ENCODE measurements around the gene PLBD1.

PLBD1 gene

GRCh38 chr12:14514154-14514842 lies 53.4 kb downstream of the PLBD1 start:
- H3K4me3 ChIP-seq (ENCODE audit: low read length) = no peak overlapping the region
- DNase-seq (ENCODE audit: low read depth, low spot score) = no peak

- H3K4me3 ChIP-seq (ENCODE audit: low read length) = no peak overlapping the region
- no peak for DNase-seq (ENCODE audit: low read depth, low spot score)
Observed at GRCh38 chr12:14510574-14510973, 57.1 kb downstream of the PLBD1 start.

- no peak for DNase-seq (ENCODE audit: low read depth, low spot score)
- H3K4me3 ChIP-seq (ENCODE audit: low read length) = no peak overlapping the region
Observed at GRCh38 chr12:14505626-14506596, 61.8 kb downstream of the PLBD1 start.

GRCh38 chr12:14495326-14495725 lies 72.4 kb downstream of the PLBD1 start:
- no peak for DNase-seq (ENCODE audit: low read depth, low spot score)
- no peak overlapping the region for H3K4me3 ChIP-seq (ENCODE audit: low read length)

- DNase-seq (ENCODE audit: low read depth, low spot score) = no peak
- H3K4me3 ChIP-seq (ENCODE audit: low read length) = no peak overlapping the region
Observed at GRCh38 chr12:14482886-14483285, 84.8 kb downstream of the PLBD1 start.

GRCh38 chr12:14482361-14482760 lies 85.3 kb downstream of the PLBD1 start:
- no peak for DNase-seq (ENCODE audit: low read depth, low spot score)
- no peak overlapping the region for H3K4me3 ChIP-seq (ENCODE audit: low read length)

- H3K4me3 ChIP-seq (ENCODE audit: low read length) = no peak overlapping the region
- DNase-seq (ENCODE audit: low read depth, low spot score) = no peak
Observed at GRCh38 chr12:14481201-14481600, 86.5 kb downstream of the PLBD1 start.

GRCh38 chr12:14479004-14479403 lies 88.7 kb downstream of the PLBD1 start:
- no peak overlapping the region for H3K4me3 ChIP-seq (ENCODE audit: low read length)
- no peak for DNase-seq (ENCODE audit: low read depth, low spot score)

GRCh38 chr12:14473707-14474287 lies 93.9 kb downstream of the PLBD1 start:
- no peak overlapping the region for H3K4me3 ChIP-seq (ENCODE audit: low read length)
- no peak for DNase-seq (ENCODE audit: low read depth, low spot score)

GRCh38 chr12:14471497-14471896 lies 96.2 kb downstream of the PLBD1 start:
- no peak for DNase-seq (ENCODE audit: low read depth, low spot score)
- no peak overlapping the region for H3K4me3 ChIP-seq (ENCODE audit: low read length)

- H3K4me3 ChIP-seq (ENCODE audit: low read length) = no peak overlapping the region
- DNase-seq (ENCODE audit: low read depth, low spot score) = no peak
Observed at GRCh38 chr12:14460212-14460841, 107.4 kb downstream of the PLBD1 start.

- peak; percentile 86 for DNase-seq (ENCODE audit: low read depth, low spot score)
- no peak overlapping the region for H3K4me3 ChIP-seq (ENCODE audit: low read length)
Observed at GRCh38 chr12:14454098-14454907, 113.4 kb downstream of the PLBD1 start.
